ENCODE results near the gene PGM2L1.
A peak's percentile ranks its signal among the peaks of the same experiment; 100 is the strongest.
"Not testable (repeated sequence)": the region's sequence is repeated elsewhere in the genome, so short reads cannot be mapped to it uniquely, and the experiment has no call there.

Gene PGM2L1

DNA sequence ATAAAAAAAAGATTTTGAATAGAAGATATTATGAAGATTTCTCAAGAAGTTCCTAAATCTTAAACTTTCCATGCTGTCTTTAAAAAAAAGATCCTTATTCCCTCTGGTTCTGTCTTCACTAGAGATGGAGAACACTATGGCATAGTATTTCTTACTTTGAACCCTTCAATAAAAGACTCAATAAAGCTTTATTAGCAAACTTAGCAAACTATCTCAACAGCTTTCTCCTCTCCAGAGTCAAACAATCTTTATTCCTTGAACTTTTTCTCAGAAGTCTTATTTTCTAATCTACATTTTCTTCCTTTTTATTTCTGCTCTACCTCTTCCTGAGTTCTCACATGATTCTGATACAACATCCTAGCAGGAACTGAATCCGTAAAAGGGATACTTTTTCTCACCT, 65.0 kb downstream of the PGM2L1 start:
- no peak for DNase-seq (ENCODE audit: low read depth)

DNA sequence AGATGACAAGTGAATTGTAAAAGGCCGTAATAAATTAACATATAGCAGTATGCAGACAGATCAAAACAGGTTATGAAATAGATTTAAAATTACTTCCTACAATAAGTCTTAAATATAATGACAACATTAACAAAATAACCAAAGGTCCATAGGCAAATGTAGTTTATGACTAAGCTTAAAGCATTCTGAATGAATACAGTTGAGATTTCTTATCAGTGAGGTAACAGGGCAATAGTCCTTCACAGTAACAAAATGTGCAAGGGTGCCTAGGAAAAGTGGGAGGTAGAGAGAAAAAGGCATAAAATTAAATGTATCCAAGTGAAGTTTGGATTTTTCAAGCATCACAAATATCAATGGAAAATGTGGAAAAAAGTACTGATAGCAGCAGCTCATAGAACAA, 65.9 kb downstream of the PGM2L1 start:
- DNase-seq (ENCODE audit: low read depth), result no peak

DNA sequence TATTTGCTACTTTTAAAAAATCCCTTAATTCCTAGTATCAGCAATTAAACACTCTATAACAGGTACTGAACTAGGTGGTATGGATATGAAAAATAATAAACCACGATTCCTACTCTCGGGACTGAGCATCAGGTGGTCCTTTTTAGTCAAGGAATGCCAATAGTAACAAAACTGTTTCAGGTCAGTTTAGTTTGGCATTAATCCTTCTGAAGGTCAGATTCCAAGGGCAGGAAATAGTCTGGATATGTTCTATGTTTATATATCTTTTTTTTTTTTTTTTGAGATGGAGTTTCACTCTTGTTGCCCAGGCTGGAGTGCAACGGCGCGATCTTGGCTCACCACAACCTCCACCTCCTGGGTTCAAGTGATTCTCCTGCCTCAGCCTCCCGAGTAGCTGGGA, 67.2 kb downstream of the PGM2L1 start:
- not testable (repeated sequence) for DNase-seq (ENCODE audit: low read depth)

DNA sequence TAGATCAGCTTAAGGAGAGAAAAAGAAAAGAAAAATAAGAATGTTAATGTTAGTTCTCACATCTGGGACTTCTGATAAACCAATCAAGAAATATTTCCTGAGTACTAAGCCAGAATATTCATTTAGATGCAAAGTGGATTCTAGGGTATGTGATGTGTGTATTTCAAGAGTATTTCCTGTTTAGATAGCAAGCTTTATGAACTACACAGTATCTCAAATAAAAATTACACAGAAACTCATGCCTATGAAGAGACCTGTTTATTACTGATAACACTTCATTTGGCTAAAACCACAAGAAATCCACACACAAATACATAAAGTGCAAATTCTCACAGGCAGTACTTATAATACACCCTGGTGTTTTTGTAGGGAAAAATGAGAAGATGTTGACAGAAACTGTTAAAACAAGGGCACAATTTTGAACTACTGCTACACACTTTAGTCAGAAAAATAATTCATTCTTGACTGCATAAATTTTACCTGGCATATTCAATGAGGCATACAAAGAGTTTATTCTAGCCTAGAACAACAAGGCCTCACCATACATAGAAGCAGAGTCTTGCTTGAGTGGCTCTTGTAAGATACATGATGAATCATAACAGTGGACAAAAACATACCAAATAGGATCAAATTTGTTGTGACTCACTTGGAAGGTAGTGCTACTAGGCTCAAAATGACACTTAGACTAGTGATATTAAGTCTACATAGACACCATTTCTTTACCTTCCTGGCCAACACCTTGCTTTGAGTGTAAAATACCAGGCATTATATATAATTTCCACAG, 68.0 kb downstream of the PGM2L1 start:
- no peak for DNase-seq (ENCODE audit: low read depth)

DNA sequence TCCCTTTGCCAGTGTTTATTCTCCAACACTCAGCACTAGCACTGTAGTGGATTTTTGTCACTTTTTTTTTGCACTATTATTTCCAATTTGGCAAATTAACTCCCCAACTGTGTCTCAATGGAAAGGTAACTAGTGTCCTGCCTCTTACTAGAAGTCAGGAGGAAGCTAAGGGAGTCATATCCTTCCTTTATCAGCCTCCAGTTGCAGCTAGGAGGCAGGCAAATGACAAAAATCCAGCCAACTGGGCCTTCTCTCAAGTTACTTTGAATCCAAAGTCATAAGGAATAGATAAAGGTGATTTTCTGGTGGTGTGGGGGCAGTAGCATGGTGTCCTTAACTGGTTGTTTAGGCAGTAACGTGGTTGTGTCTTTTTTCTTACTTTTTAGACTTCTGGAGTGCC, 71.2 kb downstream of the PGM2L1 start:
- no peak for DNase-seq (ENCODE audit: low read depth)

DNA sequence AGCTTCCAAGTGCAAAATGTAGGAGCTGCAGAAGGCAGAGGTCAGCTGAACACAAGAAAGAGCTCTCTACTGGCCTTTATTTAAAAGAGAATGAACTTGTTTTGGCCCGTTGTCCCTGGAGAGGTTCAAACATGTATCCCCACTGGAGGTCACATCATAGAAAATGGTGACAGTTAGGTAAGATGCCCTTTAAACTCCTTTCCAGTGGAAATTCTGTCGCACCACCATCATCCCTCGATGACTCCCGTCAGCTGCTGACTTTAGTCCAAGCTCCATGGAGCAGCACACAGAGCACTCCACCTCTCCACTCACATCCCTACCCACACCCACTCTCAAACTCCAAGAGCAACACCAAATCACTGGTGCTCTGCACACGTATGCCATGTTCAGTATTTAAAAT, 71.6 kb downstream of the PGM2L1 start:
- DNase-seq (ENCODE audit: low read depth), result no peak

DNA sequence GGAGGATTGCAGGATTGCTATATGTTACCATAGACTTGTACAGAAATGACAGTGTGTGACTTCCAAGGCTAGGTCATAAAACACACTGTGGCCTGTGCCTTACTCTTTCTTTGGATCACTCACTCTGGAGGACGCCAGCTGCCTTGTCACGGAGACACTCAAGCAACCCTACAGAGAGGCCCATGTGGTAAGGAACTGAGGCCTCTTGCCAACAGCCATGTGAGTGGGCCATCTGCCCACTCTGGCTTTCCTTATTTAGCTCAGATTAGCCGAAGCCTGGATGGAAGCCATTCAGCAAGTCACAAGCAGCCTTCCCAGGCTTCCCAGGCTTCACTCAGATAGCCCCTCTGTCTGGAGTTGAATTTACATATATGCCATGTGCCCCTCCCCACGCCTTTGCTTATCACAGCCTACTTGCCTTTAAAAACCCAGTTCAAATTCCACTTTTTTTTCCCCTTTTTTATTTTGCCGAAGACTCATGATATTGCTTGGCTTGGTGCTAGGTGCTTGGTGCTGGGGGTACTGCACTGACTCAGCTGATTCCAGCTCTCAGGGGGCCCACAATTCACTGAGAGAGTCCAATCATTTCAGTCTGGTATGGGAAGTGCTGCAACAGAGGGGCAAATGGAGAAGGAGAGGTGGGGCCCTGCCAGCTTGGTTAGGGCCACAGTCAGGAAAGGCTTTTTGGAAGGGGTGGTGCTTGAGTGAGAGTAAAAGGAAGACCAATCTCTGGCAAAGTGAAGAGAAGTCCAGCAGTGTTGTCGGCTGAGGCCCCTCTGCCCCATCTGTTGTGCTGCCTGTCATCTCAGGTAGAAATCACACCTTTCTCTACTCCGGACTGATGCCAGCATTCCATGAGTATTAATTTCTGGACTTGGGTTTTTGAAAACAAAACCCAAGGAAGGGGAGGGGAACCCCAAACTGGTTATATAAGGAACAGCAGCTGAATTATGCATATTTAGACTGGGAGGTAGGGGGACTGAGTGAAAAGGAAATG, 72.3 kb downstream of the PGM2L1 start:
- no peak for DNase-seq (ENCODE audit: low read depth)

DNA sequence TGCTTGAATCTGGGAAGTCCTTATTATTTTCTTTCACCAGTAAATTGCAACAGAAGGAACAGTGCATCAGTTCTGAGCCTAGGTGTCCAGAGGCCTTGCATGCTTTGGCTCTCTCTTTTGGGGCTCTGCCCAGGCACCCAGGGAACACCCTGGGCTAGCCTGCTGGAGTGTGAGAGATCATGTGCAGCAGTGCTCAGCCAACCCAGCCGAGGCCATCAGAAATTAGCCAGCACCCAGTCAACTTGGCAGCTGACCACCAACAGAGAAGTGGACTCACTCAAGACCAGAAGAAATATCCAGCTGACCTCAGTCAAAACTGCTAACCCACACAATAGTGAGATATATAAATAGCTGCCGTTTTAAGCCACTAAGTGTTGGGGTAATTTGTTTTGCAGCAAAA, 75.6 kb downstream of the PGM2L1 start:
- no peak for DNase-seq (ENCODE audit: low read depth)

DNA sequence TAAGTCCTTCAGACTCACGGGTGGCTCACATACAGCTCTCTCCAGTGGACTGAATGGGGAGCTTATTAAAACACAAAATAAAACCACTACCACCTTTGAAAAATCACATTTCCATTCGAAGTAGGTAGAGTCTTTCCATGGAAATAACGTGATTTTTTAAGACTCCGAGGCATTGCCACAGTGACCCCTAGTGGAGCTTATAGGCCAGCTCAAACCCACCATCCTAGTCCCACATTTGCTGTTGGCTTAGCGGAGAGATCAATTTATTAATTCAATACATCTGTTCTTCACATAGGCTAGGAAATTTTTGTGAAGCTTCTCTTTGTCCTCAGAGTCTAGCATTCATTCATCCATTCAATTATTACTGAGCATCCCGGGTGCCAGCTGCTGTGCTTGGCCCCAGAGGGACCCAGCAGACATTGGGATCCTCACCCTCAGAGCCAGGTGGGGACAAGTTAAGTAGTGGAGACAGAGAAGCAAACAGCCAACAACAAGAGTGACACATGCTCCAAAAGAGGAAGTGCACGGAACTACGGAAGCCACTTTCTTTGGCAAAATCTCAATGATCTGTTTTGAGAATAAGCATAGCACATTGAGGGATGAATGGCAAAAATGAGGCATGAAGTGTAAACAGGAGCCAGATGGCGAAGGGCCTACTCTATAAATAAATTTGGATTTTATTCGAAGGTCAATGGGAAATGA, 76.6 kb downstream of the PGM2L1 start:
- DNase-seq (ENCODE audit: low read depth), result no peak

DNA sequence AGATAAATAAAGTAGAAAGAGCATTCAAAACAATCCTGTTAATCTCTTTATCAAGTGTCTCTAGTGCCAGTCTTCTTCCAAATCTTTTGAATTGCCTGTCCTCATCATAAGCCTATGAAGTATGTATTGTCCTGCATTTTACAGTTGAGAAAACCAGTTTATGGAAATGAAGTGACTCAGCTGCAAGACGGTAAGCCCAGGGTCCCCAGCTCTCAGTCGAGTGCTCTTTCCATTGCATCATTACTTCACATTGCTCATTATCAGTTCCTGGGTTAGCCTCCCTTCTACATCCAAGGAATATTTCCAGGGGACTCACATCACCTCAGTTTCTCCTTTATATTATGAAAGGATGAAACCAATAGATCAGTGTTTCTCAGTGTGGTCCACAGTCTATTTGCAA, 77.7 kb downstream of the PGM2L1 start:
- DNase-seq (ENCODE audit: low read depth), result no peak

DNA sequence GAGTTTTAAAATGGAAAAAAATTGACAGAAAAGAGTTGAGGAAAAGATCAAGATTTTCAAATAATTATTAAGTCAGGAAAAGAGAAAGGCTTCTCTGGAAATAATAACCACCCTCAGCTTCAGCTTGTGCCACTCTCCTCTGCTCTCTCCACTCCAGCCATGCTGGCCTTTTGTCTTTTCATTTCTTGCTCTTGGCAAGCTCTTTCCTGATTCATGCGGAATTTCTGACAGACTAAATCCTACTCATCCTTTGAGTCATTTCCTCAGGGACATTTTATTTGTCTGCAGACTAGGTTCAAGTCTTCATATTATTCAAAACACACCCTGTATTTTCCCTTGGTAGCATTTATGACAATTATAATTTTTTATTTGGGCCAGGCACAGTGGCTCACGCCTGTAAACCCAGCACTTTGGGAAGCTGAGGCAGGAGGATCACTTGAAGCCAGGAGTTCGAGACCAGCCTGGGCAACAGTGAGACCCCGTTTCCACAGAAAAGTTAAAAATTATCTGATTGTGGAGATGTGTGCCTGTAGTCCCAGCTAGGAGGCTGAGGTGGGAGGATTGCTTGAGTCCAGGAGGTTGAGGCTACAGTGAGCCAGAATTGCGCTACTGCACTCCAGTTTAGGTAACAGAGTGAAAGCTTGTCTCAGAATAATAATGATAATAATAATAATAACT, 79.0 kb downstream of the PGM2L1 start:
- no peak for DNase-seq (ENCODE audit: low read depth)

DNA sequence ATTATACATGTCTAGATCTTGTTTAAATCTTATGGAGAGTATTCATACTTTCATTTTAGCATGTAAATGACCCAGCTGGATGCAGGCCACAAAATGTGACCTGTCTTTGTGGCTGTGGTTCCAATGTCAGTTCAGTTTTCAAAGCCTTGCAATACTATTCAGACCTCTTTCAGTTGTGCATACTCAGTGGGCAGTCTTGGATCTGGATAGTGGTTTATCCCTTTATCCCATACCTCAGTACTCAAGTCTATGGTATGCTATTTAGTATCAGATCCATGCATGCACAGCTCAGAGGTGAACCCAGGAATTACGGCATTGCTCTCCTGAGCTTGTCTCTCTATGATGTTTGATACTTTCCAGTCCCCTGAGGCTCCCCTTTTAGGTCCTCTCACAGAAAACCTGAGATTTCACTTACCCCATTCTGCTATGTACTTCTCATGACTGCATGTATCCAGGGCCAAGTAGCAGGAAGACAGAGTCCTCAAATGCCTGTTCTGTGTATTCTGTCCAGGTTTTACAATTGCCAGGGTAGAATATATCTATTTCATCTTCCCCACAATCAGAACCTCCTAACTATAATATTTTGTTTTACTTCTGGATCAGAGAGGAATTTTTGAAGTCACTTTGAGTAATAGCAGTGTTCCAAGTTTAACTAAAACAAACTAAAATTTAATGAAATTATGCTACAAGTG, 79.8 kb downstream of the PGM2L1 start:
- no peak for DNase-seq (ENCODE audit: low read depth)

DNA sequence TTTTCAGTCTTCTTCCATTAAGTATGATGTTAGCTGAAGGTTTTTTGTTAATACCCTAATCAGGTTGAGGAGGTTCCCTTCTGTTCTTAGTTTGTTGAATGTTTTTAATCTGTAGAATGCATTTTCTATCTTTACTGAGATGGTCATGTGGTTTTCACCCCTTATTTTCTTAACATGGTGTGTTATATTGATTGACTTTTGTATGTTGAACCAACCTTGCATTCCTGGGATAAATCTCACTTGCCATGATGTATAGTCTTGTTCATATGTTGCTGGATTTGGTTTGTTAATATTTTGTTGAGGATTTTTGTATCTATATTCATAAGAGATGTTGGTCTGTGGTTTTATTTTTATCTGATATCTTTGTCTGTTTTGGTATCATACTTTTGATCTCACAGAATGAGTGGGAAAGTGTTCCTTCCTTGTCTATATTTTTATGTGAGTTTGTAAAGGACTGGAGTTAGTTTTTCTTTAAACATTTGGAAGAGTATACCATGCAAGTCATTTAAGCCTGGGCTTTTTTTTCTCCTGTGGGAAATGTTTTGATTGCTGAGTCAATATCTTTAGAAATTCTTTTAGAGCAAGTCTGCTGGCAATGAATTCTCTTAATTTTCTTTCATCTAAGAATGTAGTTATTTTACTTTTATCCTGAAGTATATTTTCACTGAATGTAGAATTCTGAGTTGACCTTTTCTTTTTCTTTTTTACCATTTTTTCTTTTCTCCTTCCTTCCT, 81.3 kb downstream of the PGM2L1 start:
- no peak for DNase-seq (ENCODE audit: low read depth)

DNA sequence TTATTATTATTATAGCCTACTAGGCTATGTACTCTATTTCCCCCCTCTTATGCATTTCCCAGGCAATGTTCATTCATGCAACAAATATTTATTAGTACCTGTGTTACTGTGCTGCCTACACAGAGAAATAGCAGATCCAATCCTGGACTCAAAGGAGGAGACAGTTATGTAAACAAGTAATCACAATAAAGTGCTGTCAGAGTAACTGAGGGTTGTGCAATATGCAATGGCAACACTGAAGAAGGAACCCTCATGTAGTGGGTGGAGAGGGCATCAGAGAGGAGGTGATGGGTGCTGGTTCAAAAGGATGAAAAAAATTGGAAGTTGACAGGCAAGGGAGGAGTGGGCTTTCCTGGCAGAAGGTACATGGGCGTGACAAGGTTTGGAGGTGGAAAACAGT, 85.9 kb downstream of the PGM2L1 start:
- DNase-seq (ENCODE audit: low read depth), result no peak

DNA sequence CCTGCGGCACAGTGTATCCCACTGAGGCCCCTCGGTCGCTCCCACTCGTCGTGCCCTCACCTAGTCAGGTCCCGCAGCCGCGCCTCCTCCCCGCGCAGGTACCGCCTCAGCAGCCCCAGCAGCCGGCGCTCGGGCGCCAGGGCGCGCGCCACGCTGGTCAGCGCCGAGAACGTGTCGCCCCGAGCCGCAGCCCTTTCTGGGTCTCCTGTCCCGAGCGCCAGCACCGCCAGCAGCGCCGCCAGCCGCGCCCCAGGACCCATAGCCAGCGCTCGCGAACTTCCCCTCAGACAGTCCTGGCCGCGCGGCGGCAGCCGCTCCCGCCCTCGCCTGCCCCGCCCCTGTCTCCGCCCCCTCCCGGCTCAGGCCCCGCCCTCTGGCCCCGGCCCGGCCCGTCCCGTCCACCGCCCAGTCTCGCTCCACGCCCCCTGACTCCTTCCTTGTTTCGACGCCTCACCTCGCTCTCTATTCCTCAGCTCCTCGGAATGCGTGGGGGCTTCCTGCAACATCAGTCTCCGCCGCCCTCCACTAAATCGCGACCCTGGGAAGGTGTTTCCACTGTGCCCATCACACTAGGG, 86.8 kb downstream of the PGM2L1 start, which contains the start of gene P4HA3:
TSS of gene P4HA3 (minus strand) at position 289 of the 575 bp plus-strand sequence. CDS start at position 260, 29 bp downstream.
- DNase-seq (ENCODE audit: low read depth), result peak; percentile 4

DNA sequence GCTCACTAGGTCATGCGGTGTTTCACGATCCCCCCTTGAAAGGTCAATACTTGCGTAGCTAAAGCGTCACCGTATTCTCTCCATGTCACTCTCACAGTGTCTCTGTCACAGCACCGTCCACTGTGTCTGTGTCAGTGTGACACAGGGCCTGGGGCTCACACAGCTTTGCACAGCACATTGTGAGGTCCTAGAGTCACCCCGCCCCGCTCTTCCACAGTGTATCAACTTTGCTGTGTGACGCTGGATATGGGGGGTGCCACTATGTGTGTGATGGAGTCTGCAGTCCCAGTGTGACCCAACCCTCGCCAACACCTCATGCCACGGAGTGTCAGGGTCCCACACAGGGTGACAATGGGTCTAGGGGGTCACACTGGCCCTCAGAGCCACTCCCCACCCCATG, 87.4 kb downstream of the PGM2L1 start:
- no peak for DNase-seq (ENCODE audit: low read depth)

DNA sequence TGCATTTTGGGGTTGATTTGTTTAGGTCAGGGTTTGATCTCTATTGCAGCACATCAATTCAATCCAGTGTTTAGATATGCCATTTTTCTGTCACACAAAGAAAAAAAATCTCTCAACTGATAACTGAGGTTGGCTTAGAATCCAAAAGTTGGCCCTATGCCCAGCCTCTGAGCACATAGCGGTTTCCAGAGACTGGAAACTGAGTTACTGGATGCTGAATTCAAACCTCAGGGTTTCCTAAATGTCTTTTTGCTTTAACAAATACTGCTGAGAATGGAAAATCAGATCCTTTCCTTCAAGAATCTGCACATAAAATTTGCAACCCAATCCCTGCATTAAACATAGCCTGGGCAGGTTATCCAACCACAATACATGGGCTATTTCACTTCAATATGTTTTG, 90.8 kb downstream of the PGM2L1 start:
- no peak for DNase-seq (ENCODE audit: low read depth)

DNA sequence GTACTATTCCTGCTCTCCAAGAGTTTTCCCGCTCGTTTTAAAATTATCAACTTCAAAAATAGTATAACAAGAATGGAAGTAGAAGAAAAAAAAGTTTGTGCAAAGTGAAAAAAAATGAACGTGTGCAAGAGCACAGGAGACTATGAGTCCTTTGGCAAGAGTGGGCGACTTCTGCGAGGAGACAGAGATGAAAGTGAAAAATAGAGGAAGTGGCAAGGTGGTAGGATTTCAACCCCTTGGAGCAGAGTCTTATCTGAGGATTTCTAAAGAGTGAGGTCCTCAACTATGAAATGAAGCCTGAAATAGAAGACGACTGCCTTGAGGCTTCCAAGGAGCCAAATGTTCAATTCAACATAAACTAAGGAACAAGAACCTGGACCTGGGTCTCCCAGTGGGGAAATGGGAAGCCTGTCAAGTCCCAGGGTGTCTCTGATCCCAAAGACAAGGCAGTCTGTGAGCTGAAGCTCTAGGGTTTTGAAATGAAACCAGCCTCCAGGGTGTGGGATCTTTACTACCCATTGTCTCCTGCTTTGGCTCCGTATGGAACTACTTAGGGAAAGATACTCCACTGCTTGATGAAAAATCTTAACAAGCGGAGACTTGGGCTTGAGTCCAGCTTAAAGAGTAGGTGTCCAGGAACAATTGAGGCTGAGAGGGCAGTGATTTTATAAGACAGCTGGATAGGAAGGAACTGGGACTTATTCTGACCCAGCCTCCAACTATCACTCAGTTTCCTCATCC, 91.6 kb downstream of the PGM2L1 start:
- no peak for DNase-seq (ENCODE audit: low read depth)

DNA sequence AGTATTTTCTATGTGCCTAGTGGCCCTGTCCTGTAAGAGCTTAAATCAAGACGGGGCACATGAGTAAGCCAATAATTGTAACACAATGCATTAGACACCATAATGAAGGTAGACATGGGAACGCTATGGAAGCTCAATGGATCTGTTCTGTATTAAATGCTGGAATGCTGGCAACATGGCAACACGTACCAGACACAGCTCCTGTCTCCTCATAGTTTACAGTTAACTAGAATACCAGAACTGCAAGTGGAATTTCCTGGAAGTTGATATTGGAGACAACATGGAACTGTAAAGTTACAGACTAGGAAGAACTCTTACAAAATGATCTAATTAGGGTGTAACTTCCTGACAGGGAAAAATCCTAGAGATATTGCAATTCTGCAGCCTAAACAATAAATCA, 99.2 kb downstream of the PGM2L1 start:
- no peak for DNase-seq (ENCODE audit: low read depth)
